Measurements from ENCODE around the gene NAGK.
A peak's percentile ranks its signal among the peaks of the same experiment; 100 is the strongest.

NAGK gene

DNA sequence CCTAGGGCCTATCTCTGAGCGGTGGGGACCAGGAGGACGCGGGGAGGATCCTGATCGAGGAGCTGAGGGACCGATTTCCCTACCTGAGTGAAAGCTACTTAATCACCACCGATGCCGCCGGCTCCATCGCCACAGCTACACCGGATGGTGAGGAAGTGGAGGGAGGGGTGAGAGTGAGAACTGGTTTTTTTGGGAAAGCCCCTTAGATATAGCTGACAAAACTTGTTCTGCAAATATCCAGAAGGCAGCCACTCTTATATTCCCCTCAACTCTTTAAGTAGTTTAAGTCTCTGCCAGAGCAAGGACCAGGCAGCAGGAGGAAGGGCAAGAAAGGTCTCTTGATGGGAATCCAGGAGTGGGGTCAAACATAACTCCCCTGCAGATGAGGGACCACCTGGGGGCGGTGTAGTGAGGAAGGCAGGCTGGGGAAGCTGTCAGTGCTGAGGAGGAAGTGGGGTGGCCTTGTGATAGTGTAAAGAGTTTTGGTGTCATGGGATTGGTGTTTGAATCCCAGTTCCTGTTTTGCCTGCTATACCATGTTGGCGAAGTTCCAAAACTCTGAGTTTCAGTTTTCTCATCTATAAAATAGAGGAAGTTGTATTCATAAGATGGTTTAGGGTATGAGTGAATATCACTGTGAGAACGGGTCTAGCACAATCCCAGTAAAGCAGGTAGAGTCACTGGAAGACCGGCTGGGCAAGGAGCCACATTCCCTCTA is 3.4 kb downstream of the NAGK start:
- H4K20me1 ChIP-seq (ENCODE audit: insufficient read depth, low read length) = peaks cover 13% of the 10 kb centered on the region
- peak overlapping the region; percentile 90 for H3K4me3 ChIP-seq (ENCODE audit: low read length)
- peak overlapping the region; percentile 98 for H3K27ac ChIP-seq (ENCODE audit: low read length)
- TF ChIP-seq EZH2phosphoT487 (IDR thresholded peaks at IDR 0.05; ENCODE audit: low read depth) = no peak
- TF ChIP-seq, protein P1, sequence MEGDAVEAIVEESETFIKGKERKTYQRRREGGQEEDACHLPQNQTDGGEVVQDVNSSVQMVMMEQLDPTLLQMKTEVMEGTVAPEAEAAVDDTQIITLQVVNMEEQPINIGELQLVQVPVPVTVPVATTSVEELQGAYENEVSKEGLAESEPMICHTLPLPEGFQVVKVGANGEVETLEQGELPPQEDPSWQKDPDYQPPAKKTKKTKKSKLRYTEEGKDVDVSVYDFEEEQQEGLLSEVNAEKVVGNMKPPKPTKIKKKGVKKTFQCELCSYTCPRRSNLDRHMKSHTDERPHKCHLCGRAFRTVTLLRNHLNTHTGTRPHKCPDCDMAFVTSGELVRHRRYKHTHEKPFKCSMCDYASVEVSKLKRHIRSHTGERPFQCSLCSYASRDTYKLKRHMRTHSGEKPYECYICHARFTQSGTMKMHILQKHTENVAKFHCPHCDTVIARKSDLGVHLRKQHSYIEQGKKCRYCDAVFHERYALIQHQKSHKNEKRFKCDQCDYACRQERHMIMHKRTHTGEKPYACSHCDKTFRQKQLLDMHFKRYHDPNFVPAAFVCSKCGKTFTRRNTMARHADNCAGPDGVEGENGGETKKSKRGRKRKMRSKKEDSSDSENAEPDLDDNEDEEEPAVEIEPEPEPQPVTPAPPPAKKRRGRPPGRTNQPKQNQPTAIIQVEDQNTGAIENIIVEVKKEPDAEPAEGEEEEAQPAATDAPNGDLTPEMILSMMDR (IDR thresholded peaks at IDR 0.05; ENCODE audit: low read depth, low read length) = peak; percentile 66
- no peak overlapping the region for H2AFZ ChIP-seq (ENCODE audit: low read depth, low read length)
- H3K27me3 ChIP-seq (ENCODE audit: low read depth, low read length) = no peaks in the 10 kb centered on the region
- peak overlapping the region; percentile 99 for H3K9ac ChIP-seq (ENCODE audit: low read length)
- H3K4me2 ChIP-seq (ENCODE audit: low read length) = peak overlapping the region; percentile 99
- H3K9me3 ChIP-seq (ENCODE audit: insufficient read depth, low read length) = no peaks in the 10 kb centered on the region
- peaks cover 54% of the 10 kb centered on the region for H3K4me1 ChIP-seq (ENCODE audit: low read length)
- peaks cover 55% of the 10 kb centered on the region for H3K36me3 ChIP-seq (replicated peaks; ENCODE audit: low read depth, low read length)
- H3K79me2 ChIP-seq (ENCODE audit: low read length) = peaks cover 65% of the 10 kb centered on the region

DNA sequence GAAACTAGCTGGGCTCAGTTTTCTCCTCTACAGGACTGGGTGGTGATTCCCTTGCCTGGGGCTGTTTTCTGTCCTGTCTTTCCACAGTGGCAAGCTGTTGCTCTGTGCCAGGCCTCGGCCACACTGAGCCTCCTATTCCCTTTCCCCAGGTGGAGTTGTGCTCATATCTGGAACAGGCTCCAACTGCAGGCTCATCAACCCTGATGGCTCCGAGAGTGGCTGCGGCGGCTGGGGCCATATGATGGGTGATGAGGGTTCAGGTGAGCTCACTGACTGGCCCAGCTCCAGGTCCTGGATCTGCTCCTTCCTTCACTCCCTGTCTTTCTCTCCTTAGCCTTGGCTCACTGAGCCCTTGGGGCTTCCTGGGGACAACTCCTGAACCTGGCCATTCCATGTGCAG is 4.0 kb downstream of the NAGK start:
- no peaks in the 10 kb centered on the region for H3K27me3 ChIP-seq (ENCODE audit: low read depth, low read length)
- peak overlapping the region; percentile 72 for H3K4me3 ChIP-seq (ENCODE audit: low read length)
- TF ChIP-seq EZH2phosphoT487 (IDR thresholded peaks at IDR 0.05; ENCODE audit: low read depth) = no peak
- TF ChIP-seq, protein P1 (IDR thresholded peaks at IDR 0.05; ENCODE audit: low read depth, low read length) = no peak
- peak overlapping the region; percentile 98 for H3K27ac ChIP-seq (ENCODE audit: low read length)
- peaks cover 59% of the 10 kb centered on the region for H3K36me3 ChIP-seq (replicated peaks; ENCODE audit: low read depth, low read length)
- peak overlapping the region; percentile 99 for H3K4me2 ChIP-seq (ENCODE audit: low read length)
- H3K9ac ChIP-seq (ENCODE audit: low read length) = peak overlapping the region; percentile 82
- H2AFZ ChIP-seq (ENCODE audit: low read depth, low read length) = no peak overlapping the region
- H3K4me1 ChIP-seq (ENCODE audit: low read length) = peaks cover 50% of the 10 kb centered on the region
- peaks cover 13% of the 10 kb centered on the region for H4K20me1 ChIP-seq (ENCODE audit: insufficient read depth, low read length)
- no peaks in the 10 kb centered on the region for H3K9me3 ChIP-seq (ENCODE audit: insufficient read depth, low read length)
- peaks cover 58% of the 10 kb centered on the region for H3K79me2 ChIP-seq (ENCODE audit: low read length)

DNA sequence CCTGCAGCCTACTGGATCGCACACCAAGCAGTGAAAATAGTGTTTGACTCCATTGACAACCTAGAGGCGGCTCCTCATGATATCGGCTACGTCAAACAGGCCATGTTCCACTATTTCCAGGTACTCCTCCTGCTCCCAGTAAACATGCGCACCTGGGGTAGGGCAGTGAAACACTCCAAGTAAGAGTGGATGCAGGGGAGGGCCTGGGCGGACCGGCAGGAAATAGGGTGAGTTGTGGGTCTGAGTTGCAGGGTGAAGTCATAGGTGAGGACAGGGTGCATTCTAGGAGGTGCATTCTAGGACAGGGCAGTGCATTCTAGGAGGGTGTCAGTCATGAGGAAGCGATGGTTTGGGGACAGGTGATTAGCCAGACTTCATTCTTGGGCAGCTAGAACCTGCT is 5.0 kb downstream of the NAGK start:
- no peak overlapping the region for H2AFZ ChIP-seq (ENCODE audit: low read depth, low read length)
- peaks cover 65% of the 10 kb centered on the region for H3K36me3 ChIP-seq (replicated peaks; ENCODE audit: low read depth, low read length)

DNA sequence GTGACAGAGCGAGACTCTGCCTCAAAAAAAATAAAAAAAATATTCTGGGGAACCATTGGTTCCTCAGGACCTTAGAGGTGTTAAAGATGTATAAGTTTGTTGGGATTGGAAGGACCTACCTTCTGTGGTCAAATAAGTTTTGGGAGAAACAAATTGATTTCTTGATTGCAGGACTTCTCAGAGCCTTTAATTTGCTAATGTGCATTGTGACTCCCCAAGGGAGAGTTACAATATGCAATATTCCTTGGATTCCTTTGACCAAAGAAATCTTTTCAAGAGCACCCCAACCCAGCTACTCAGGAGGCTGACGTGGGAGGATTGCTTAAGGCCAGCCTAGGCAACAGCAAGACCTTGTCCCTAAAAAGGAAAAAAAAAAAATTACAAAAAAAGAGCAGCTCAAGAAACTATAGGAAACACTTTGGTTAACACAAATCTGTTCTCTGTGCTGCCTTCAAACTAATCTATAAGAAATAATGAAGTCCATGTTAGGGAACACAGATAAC is 6.5 kb downstream of the NAGK start:
- TF ChIP-seq, protein P1 (IDR thresholded peaks at IDR 0.05; ENCODE audit: low read depth, low read length) = no peak
- TF ChIP-seq EZH2phosphoT487 (IDR thresholded peaks at IDR 0.05; ENCODE audit: low read depth) = no peak
- Histone ChIP-seq H3K4me2 (ENCODE audit: low read length) (no peak overlapping the region), H4K20me1 (ENCODE audit: insufficient read depth, low read length) (peaks cover 2% of the 10 kb centered on the region), H3K4me1 (ENCODE audit: low read length) (peaks cover 39% of the 10 kb centered on the region), H3K79me2 (ENCODE audit: low read length) (peaks cover 37% of the 10 kb centered on the region), H3K4me3 (ENCODE audit: low read length) (no peak overlapping the region), H3K9ac (ENCODE audit: low read length) (no peak overlapping the region), H3K27me3 (ENCODE audit: low read depth, low read length) (no peaks in the 10 kb centered on the region), H2AFZ (ENCODE audit: low read depth, low read length) (no peak overlapping the region), H3K27ac (ENCODE audit: low read length) (no peak overlapping the region), H3K36me3 (replicated peaks; ENCODE audit: low read depth, low read length) (peaks cover 61% of the 10 kb centered on the region), H3K9me3 (ENCODE audit: insufficient read depth, low read length) (no peaks in the 10 kb centered on the region)

More for the DNA sequence above, 5.0 kb downstream of the NAGK start:
- H3K4me3 ChIP-seq (ENCODE audit: low read length) = no peak overlapping the region
- no peak overlapping the region for H3K4me2 ChIP-seq (ENCODE audit: low read length)
- H3K9me3 ChIP-seq (ENCODE audit: insufficient read depth, low read length) = no peaks in the 10 kb centered on the region
- peaks cover 47% of the 10 kb centered on the region for H3K4me1 ChIP-seq (ENCODE audit: low read length)
- H3K27ac ChIP-seq (ENCODE audit: low read length) = peak overlapping the region; percentile 9; the same call in 1 of the 2 replicates
- H4K20me1 ChIP-seq (ENCODE audit: insufficient read depth, low read length) = peaks cover 13% of the 10 kb centered on the region
- TF ChIP-seq EZH2phosphoT487 (IDR thresholded peaks at IDR 0.05; ENCODE audit: low read depth) = no peak
- TF ChIP-seq, protein P1 (IDR thresholded peaks at IDR 0.05; ENCODE audit: low read depth, low read length) = no peak
- peaks cover 52% of the 10 kb centered on the region for H3K79me2 ChIP-seq (ENCODE audit: low read length)
- no peak overlapping the region for H3K9ac ChIP-seq (ENCODE audit: low read length)
- no peaks in the 10 kb centered on the region for H3K27me3 ChIP-seq (ENCODE audit: low read depth, low read length)
